ENCODE data around the gene SOWAHB.

Gene SOWAHB

DNA sequence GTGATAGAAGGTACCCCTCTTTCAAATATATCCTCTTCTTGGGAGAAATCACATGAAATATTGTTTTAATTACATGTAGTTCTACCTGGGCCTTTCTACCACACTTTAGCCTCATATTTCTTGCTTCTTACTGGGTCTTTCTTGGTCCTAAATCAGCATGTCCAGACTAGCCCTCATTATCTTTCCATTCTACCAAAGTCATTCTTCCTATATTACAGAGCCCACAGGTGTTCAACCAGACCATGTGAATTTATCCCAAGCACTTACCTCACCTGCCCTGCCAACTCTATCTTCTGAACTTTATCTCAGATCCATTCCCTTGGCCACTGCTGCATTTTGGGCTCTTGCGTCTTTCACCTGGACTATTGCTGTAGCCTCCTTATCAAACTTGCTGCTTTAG is 11.8 kb upstream of the SOWAHB start:
- Histone ChIP-seq H3K27me3 (ENCODE audit: control insufficient read depth, insufficient read depth, low read length) (no peaks in the 10 kb centered on the region), H3K36me3 (ENCODE audit: control insufficient read depth, insufficient read depth, low read length) (no peaks in the 10 kb centered on the region), H3K27ac (ENCODE audit: low read depth, low read length) (no peak overlapping the region), H3K4me1 (ENCODE audit: control insufficient read depth, insufficient read depth, low read length) (no peaks in the 10 kb centered on the region), H3K9ac (ENCODE audit: low read length) (no peak overlapping the region), H3K4me3 (ENCODE audit: low read length) (no peak overlapping the region)

DNA sequence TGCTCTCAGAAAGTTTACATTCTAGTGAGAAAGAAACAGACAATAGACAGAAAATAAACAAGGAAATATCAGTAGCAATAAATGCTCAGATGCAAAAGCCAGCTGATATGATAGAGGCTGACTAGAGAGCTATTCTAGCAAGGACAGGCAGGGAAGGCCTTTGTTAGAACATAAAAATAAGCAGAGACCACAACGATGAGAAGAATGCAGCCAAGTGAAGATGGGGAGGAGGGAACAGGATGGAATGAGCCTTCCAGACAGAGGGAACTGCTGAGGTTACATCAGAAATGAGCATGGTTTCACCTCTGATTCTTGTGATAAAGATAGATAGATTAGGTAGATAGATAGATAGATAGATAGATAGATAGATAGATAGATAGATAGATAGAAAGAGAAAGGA is 7.6 kb upstream of the SOWAHB start:
- no peaks in the 10 kb centered on the region for H3K4me1 ChIP-seq (ENCODE audit: control insufficient read depth, insufficient read depth, low read length)
- no peak overlapping the region for H3K9ac ChIP-seq (ENCODE audit: low read length)
- H3K27ac ChIP-seq (ENCODE audit: low read depth, low read length) = no peak overlapping the region
- H3K27me3 ChIP-seq (ENCODE audit: control insufficient read depth, insufficient read depth, low read length) = no peaks in the 10 kb centered on the region
- H3K36me3 ChIP-seq (ENCODE audit: control insufficient read depth, insufficient read depth, low read length) = no peaks in the 10 kb centered on the region
- H3K4me3 ChIP-seq (ENCODE audit: low read length) = no peak overlapping the region

DNA sequence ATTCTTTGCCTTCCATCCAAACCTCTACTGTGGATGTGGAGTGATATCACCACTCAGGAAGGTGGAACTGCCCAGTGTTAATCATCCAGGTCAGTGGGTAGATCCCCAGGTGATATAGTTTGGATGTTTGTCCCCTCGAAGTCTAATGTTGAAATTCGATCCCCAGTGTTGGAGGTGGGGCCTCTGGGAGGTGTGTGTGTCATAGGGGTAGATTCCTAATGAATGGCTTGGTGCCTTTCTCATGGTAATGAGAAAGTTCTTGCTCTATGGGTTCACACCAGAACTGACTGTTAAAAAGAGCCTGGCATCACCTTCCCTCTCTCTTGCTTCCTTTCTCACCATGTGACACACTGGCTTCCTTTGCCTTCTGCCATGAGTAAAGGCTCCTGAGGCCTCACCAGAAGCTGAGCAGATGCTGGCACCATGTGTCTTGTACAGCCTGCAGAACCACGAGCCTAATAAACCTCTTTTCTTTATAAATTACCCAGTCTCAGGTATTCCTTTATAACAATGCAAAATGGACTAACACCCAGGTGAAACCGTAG is 6.8 kb upstream of the SOWAHB start:
- Histone ChIP-seq H3K27me3 (ENCODE audit: control insufficient read depth, insufficient read depth, low read length) (no peaks in the 10 kb centered on the region), H3K9ac (ENCODE audit: low read length) (no peak overlapping the region), H3K4me1 (ENCODE audit: control insufficient read depth, insufficient read depth, low read length) (no peaks in the 10 kb centered on the region), H3K27ac (ENCODE audit: low read depth, low read length) (no peak overlapping the region), H3K4me3 (ENCODE audit: low read length) (no peak overlapping the region), H3K36me3 (ENCODE audit: control insufficient read depth, insufficient read depth, low read length) (no peaks in the 10 kb centered on the region)

DNA sequence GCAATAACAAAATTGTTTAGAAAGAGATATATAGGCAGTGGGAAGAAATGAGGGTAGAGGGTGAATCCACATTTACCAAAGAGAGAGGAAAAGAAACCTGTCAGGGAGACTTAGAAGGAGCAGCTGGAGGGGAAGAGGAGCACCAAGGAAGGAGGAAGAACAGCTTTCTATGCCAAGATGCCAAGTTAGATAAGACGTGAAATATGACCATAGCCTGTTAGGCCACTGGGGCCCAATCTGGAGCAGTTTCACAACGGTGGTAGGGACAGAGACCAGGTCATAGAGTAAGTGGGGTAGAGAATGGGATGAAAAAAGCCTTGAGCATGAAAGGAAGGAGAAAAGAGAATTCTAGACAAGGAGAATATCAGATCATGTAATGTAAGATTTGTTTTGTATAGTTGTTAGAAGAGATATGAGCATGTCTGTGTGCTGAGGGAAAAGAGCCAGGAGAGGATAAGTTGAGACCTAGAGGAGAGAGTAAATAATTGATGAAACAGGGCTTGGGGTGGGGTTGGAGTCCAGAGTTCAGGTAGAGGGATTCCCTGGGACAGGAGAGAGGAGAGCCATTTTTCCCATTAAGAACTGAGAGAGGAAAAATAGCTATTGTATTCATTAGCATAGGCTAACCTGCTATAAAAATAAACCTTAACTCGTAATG is 4.4 kb upstream of the SOWAHB start:
- H3K27ac ChIP-seq (ENCODE audit: low read depth, low read length) = no peak overlapping the region
- H3K4me3 ChIP-seq (ENCODE audit: low read length) = no peak overlapping the region

DNA sequence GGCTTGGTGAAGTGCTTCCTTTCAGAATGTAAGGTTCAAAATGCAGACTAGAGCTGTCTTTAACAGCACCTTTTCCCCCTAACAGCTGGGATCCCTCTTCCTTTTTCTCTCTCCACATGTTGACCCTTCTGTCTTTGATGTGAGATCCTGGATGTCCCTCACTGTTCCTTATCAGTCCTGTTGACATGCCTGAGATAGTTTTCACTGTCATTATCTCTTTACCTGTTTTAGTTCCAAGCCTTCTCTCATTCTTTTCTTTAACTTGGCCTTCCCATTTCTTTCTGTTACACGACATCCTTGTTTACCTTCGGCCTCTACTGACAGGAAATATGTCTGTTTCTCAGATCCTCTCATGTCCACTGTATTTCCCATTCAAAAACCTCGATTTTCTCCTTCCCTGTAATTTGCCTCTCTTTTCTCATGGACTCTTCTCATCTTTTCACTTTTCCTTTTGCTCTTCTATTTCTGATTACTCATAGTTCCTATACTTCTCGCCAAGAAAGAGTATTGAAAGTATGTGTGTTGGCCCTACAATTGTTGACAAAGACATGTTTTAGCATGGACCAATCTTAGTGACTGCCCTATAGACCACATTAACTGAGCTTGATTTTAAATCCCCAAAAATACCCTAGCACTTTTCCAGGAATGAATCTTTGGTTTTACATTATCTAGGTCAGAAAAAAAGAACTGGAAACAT is 1.2 kb upstream of the SOWAHB start:
- no peaks in the 10 kb centered on the region for H3K36me3 ChIP-seq (ENCODE audit: control insufficient read depth, insufficient read depth, low read length)
- no peak overlapping the region for H3K4me3 ChIP-seq (ENCODE audit: low read length)
- H3K4me1 ChIP-seq (ENCODE audit: control insufficient read depth, insufficient read depth, low read length) = no peaks in the 10 kb centered on the region
- H3K27me3 ChIP-seq (ENCODE audit: control insufficient read depth, insufficient read depth, low read length) = peaks cover 5% of the 10 kb centered on the region
- no peak overlapping the region for H3K9ac ChIP-seq (ENCODE audit: low read length)
- no peak overlapping the region for H3K27ac ChIP-seq (ENCODE audit: low read depth, low read length)

More for the DNA sequence above, 4.4 kb upstream of the SOWAHB start:
- H3K9ac ChIP-seq (ENCODE audit: low read length) = no peak overlapping the region
- H3K27me3 ChIP-seq (ENCODE audit: control insufficient read depth, insufficient read depth, low read length) = peaks cover 3% of the 10 kb centered on the region
- H3K36me3 ChIP-seq (ENCODE audit: control insufficient read depth, insufficient read depth, low read length) = no peaks in the 10 kb centered on the region
- no peaks in the 10 kb centered on the region for H3K4me1 ChIP-seq (ENCODE audit: control insufficient read depth, insufficient read depth, low read length)

DNA sequence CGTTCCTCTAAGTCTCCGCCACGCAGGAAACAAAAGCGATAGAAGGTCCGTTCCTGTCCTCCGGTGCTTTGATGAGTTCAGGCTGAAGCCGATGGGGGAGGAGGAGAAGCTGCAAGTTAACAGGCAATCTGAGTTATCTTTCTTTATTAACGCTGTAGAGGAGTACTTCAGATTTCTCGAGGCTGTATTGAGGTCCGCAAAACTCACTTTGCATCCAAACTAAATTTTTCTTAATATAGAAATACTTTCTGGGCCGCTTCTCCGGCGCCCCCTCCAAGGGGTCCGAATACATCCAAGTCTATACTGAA is 395 bp upstream of the SOWAHB start:
- Histone ChIP-seq H3K9ac (ENCODE audit: low read length) (no peak overlapping the region), H3K4me3 (ENCODE audit: low read length) (peak overlapping the region; percentile 68), H3K36me3 (ENCODE audit: control insufficient read depth, insufficient read depth, low read length) (no peaks in the 10 kb centered on the region), H3K27me3 (ENCODE audit: control insufficient read depth, insufficient read depth, low read length) (peaks cover 5% of the 10 kb centered on the region), H3K27ac (ENCODE audit: low read depth, low read length) (no peak overlapping the region), H3K4me1 (ENCODE audit: control insufficient read depth, insufficient read depth, low read length) (no peaks in the 10 kb centered on the region)

DNA sequence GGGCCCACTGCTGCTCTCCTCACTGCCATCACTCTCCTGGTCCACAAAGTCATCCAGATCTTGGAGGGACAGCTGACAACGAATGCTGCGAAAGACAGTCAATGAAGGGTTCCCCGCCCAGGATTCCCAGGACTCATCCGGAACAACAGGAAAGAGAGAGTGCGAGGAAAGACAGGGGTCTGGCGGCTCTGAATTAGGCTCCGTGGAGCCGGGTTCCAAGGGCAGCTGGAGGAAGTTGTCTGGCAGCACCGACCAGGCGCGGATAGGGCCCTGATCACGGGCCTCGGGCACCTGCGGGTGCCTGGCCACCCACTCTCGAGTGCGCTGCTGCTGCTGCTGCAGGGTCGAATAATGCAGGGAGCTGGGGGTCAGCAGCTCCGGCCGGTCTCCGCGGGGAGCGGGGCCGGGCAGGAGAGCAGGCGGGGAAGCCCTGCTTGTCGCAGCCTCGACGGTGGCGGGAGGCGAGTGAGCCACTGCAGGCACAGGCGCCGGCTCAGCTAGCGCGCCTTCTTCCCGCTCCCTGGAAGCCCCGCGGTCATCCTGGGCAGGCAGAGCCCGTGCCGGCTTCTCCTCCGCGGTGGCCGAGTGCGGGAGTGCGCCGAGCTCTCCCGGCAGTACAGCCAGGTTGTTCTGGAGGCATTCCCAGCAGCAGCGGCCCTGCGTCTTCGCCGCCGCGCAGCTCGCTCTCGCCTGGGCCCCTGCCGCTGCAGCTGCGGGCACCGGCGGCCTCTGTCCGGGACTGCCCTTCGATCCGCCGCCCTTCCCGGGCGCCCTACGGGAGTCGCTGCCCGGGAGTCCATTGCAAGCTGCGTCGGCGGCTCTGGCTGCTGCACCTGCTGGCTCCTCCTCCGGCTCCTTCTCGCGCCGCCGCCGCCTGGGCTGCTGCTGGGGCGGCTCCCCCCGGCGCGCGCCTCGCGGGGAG is 1.1 kb downstream of the SOWAHB start:
- Histone ChIP-seq H3K4me3 (ENCODE audit: low read length) (peak overlapping the region; percentile 68), H3K36me3 (ENCODE audit: control insufficient read depth, insufficient read depth, low read length) (no peaks in the 10 kb centered on the region), H3K4me1 (ENCODE audit: control insufficient read depth, insufficient read depth, low read length) (no peaks in the 10 kb centered on the region), H3K27me3 (ENCODE audit: control insufficient read depth, insufficient read depth, low read length) (peaks cover 5% of the 10 kb centered on the region), H3K9ac (ENCODE audit: low read length) (no peak overlapping the region), H3K27ac (ENCODE audit: low read depth, low read length) (no peak overlapping the region)

DNA sequence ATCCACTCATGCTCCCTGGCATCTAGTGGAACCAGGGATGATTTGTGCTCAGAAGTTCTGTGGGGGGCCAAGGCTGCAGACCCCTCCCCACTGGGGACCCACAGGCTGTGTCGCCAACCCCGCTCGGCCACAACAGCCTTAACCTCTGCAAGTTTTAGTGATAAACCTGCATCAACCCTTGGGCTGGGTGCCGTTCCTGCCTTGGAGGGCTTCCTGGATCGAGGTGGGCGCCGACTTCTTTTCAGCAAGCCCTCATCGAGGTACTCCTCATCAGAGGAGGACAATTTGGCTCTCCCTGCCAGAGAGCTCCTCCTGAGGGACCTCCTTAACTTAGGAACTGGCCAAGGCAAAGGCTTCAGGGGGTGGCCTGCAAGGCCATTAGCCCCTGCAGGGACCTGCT is 1.9 kb downstream of the SOWAHB start:
- Histone ChIP-seq H3K27ac (ENCODE audit: low read depth, low read length) (no peak overlapping the region), H3K4me3 (ENCODE audit: low read length) (no peak overlapping the region), H3K9ac (ENCODE audit: low read length) (no peak overlapping the region), H3K27me3 (ENCODE audit: control insufficient read depth, insufficient read depth, low read length) (peaks cover 5% of the 10 kb centered on the region), H3K36me3 (ENCODE audit: control insufficient read depth, insufficient read depth, low read length) (no peaks in the 10 kb centered on the region), H3K4me1 (ENCODE audit: control insufficient read depth, insufficient read depth, low read length) (no peaks in the 10 kb centered on the region)

DNA sequence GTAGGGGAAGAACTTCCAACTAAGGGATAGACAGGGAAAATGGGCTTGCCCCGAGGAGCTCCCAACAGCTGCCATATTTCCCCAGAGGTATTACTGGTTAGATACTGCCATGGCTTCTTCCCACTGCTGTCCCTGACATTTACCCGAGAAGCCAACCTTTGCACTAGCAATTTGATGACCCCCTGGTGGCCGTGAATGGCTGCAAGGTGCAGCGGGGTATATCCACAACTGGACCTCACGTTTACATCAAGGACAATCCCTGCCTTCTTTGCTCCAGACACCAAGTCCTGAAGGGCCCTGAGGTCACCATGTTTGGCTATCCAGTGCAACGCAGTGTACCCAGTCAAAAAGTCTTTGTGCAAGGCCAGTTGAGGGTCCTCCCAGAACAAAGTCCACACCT is 2.3 kb downstream of the SOWAHB start:
- Histone ChIP-seq H3K27me3 (ENCODE audit: control insufficient read depth, insufficient read depth, low read length) (peaks cover 5% of the 10 kb centered on the region), H3K4me1 (ENCODE audit: control insufficient read depth, insufficient read depth, low read length) (no peaks in the 10 kb centered on the region), H3K27ac (ENCODE audit: low read depth, low read length) (no peak overlapping the region), H3K9ac (ENCODE audit: low read length) (no peak overlapping the region), H3K4me3 (ENCODE audit: low read length) (no peak overlapping the region), H3K36me3 (ENCODE audit: control insufficient read depth, insufficient read depth, low read length) (no peaks in the 10 kb centered on the region)

DNA sequence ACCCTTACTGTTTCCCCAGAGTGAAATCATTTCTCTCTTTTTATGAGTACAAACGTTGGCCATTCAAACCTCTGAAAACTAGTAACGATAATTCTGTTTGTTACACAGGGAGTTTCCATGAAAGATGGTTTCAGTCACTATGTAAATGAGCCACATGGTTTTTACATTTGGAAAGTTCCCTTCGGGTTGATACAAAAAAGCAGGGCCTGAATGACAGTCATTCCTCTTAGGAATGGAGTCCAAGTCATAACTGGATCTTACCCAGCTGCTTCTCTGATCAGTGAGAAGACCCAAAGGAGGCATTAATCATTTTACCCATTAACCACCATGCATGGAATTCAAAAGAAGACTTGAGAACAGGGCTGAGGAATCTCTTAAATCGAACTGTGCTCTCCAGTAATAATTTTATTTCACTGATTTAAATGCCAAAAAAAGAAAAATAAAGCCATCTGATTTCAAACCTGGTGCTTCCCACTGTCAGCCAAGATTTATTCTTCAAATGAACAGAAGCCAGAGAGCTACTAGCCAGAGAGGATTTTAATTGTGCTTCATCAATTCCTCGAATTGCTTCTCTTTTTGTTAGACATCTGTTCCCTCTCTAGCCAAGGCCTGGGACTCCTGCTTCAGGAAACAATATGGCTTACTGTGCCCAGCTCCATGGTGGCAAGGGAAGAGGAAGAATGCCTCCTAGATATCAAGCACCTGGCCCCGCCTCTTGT is 3.2 kb downstream of the SOWAHB start:
- peaks cover 5% of the 10 kb centered on the region for H3K27me3 ChIP-seq (ENCODE audit: control insufficient read depth, insufficient read depth, low read length)
- no peaks in the 10 kb centered on the region for H3K4me1 ChIP-seq (ENCODE audit: control insufficient read depth, insufficient read depth, low read length)
- H3K4me3 ChIP-seq (ENCODE audit: low read length) = no peak overlapping the region

DNA sequence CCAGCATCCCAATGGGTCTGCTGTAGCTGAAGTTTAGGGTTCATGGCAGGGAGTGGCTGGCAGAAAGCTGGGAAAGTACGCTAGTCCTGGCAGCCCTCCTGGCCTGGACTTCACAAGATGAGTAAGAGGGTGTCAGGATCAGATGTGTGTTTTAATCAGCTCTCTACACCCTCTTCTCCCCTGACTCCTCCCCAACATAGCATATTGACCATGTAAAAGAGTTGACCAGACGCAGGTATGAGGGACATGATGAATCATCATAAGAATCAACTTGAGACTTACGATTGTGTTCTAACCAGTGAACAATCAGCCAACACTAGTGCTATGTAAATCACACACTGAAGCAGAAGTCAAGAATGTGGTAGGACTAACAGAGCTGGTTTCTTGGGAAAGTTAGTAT is 5.3 kb downstream of the SOWAHB start:
- H3K27me3 ChIP-seq (ENCODE audit: control insufficient read depth, insufficient read depth, low read length) = peaks cover 5% of the 10 kb centered on the region
- no peaks in the 10 kb centered on the region for H3K4me1 ChIP-seq (ENCODE audit: control insufficient read depth, insufficient read depth, low read length)
- no peak overlapping the region for H3K9ac ChIP-seq (ENCODE audit: low read length)
- H3K4me3 ChIP-seq (ENCODE audit: low read length) = no peak overlapping the region
- no peak overlapping the region for H3K27ac ChIP-seq (ENCODE audit: low read depth, low read length)
- H3K36me3 ChIP-seq (ENCODE audit: control insufficient read depth, insufficient read depth, low read length) = no peaks in the 10 kb centered on the region

More for the DNA sequence above, 3.2 kb downstream of the SOWAHB start:
- Histone ChIP-seq H3K27ac (ENCODE audit: low read depth, low read length) (no peak overlapping the region), H3K9ac (ENCODE audit: low read length) (no peak overlapping the region), H3K36me3 (ENCODE audit: control insufficient read depth, insufficient read depth, low read length) (no peaks in the 10 kb centered on the region)

DNA sequence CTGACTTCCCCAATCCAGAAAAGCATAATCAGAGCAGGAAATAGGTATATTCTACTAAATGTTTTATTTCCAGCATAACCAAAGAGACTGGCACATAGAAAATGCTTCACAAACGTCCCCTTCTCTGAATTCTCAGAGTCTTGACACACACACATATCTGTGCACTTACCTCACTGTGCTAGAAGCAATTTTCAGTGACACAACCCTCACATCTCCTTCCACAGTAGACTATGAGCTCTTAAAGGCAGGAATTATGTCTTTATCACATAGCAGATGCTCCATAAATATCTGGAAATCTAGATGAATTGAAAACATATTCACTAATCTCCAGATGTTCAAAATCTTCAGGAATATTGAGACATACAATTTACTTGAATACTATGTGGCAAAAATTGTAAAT is 5.9 kb downstream of the SOWAHB start:
- Histone ChIP-seq H3K27ac (ENCODE audit: low read depth, low read length) (no peak overlapping the region), H3K4me3 (ENCODE audit: low read length) (no peak overlapping the region), H3K36me3 (ENCODE audit: control insufficient read depth, insufficient read depth, low read length) (no peaks in the 10 kb centered on the region), H3K9ac (ENCODE audit: low read length) (no peak overlapping the region), H3K27me3 (ENCODE audit: control insufficient read depth, insufficient read depth, low read length) (peaks cover 2% of the 10 kb centered on the region), H3K4me1 (ENCODE audit: control insufficient read depth, insufficient read depth, low read length) (no peaks in the 10 kb centered on the region)

Data from rectal smooth muscle tissue (tissue), 1 donor.